IMR-90 (cell line): ENCODE measurements around the gene KCTD12. TPM values are rescaled to one million over a fixed set of nuclear protein-coding genes. Genes with fewer than 3 reads are reported as not detected.

Experiments used
- ATAC-seq: fragments of 200-7000 bp; cut with Tn5 transposase; 2 replicates; pipeline ENCODE4 v1.9.1; 2020; ENCODE audit warnings: low read depth, mild to moderate bottlenecking, moderate library complexity
- BruUV-seq: library from RNA; stranded (reverse); fragments of 400-500 nt; replicated peaks from 2 replicates; lab custom pipeline; 2021; lab: Mats Ljungman, UMichigan
- CTCF ChIA-PET: fragments of 300-600 bp; formaldehyde crosslinking; extraction: SDS; loops from one replicate; lab custom pipeline; 2021; ENCODE audit warnings: antibody characterized with exemption; lab: Yijun Ruan, JAX
- POLR2A ChIA-PET: fragments of 300-600 bp; sonication (Branson Sonifier 250); formaldehyde crosslinking; loops from one replicate; lab custom pipeline; 2022; ENCODE audit warnings: antibody characterized with exemption; ENCODE audit not compliant: unreplicated experiment; lab: Charles Lee
- DNase-seq: peaks from one replicate; pipeline ENCODE4 v3.0.0; 2013
- H2AFZ ChIP-seq: replicated peaks from 2 replicates; pipeline ENCODE3; 2013; ENCODE audit warnings: low read length, mild to moderate bottlenecking; ENCODE audit not compliant: poor library complexity
- H2AK5ac ChIP-seq: 2 replicates; pipeline ENCODE4 v1.6.1; 2013; ENCODE audit warnings: low read depth, low read length, inconsistent platforms
- H2AK9ac ChIP-seq: replicated peaks from 2 replicates; pipeline ENCODE3; 2013; ENCODE audit warnings: mild to moderate bottlenecking, low read depth, low read length, moderate library complexity; ENCODE audit not compliant: poor library complexity
- H2BK120ac ChIP-seq: 2 replicates; pipeline ENCODE4 v1.6.1; 2013; ENCODE audit warnings: low read depth, low read length, inconsistent platforms
- H2BK15ac ChIP-seq: 3 replicates; pipeline ENCODE4 v1.6.1; 2013; ENCODE audit warnings: low read depth, low read length, inconsistent platforms
- H2BK20ac ChIP-seq: 2 replicates; pipeline ENCODE4 v1.6.1; 2013; ENCODE audit warnings: low read depth, mild to moderate bottlenecking, inconsistent platforms, low read length, moderate library complexity
- H2BK5ac ChIP-seq: 2 replicates; pipeline ENCODE4 v1.6.1; 2013; ENCODE audit warnings: mild to moderate bottlenecking, low read depth, low read length, inconsistent platforms; ENCODE audit not compliant: poor library complexity, severe bottlenecking
- H3K14ac ChIP-seq: replicated peaks from 2 replicates; pipeline ENCODE4 v1.6.1; 2013; ENCODE audit warnings: low read depth, low read length, inconsistent platforms
- H3K18ac ChIP-seq: 2 replicates; pipeline ENCODE4 v1.6.1; 2013; ENCODE audit warnings: low read depth, low read length, control low read depth
- H3K23ac ChIP-seq: 2 replicates; pipeline ENCODE4 v1.6.1; 2013; ENCODE audit warnings: low read depth, low read length, inconsistent platforms
- H3K27ac ChIP-seq: 2 replicates; pipeline ENCODE4 v1.5.1; 2013; ENCODE audit warnings: mild to moderate bottlenecking, control low read depth, low read length; ENCODE audit not compliant: insufficient read depth
- H3K27me3 ChIP-seq: 2 replicates; pipeline ENCODE4 v1.6.1; 2013; ENCODE audit warnings: low read length; ENCODE audit not compliant: control insufficient read depth, insufficient read depth
- H3K36me3 ChIP-seq: 2 replicates; pipeline ENCODE4 v1.6.1; 2013; ENCODE audit warnings: low read length, mixed read lengths; ENCODE audit not compliant: control insufficient read depth, insufficient read depth
- H3K4ac ChIP-seq: 2 replicates; pipeline ENCODE4 v1.6.1; 2013; ENCODE audit warnings: low read depth, low read length, inconsistent platforms
- H3K4me1 ChIP-seq: 2 replicates; pipeline ENCODE4 v1.6.1; 2013; ENCODE audit warnings: low read length, mixed read lengths; ENCODE audit not compliant: control insufficient read depth, insufficient read depth
- H3K4me2 ChIP-seq: 2 replicates; pipeline ENCODE4 v1.6.1; 2013; ENCODE audit warnings: low read depth, mild to moderate bottlenecking, control low read depth, low read length, moderate library complexity
- H3K4me3 ChIP-seq: 2 replicates; pipeline ENCODE4 v1.5.1; 2013; ENCODE audit warnings: low read depth, mild to moderate bottlenecking, control low read depth, low read length, moderate library complexity; ENCODE audit not compliant: insufficient read depth
- H3K56ac ChIP-seq: 2 replicates; pipeline ENCODE4 v1.6.1; 2013; ENCODE audit warnings: low read length, inconsistent platforms; ENCODE audit not compliant: insufficient read depth; ENCODE audit errors: extremely low read depth
- H3K79me1 ChIP-seq, 2 experiments: 2 replicates each; pipeline ENCODE4 v1.6.1; 2013; ENCODE audit warnings: low read length in 2 of 2, inconsistent platforms in 1 of 2, low read depth in 1 of 2
- H3K9ac ChIP-seq: 2 replicates; pipeline ENCODE4 v1.6.1; 2013; ENCODE audit warnings: low read depth, low read length, control low read depth
- H3K9me1 ChIP-seq: 2 replicates; pipeline ENCODE4 v1.6.1; 2013; ENCODE audit warnings: low read length, inconsistent platforms; ENCODE audit not compliant: insufficient read depth
- H3K9me3 ChIP-seq: 2 replicates; pipeline ENCODE4 v1.6.1; 2013; ENCODE audit warnings: low read length; ENCODE audit not compliant: control insufficient read depth, insufficient read depth
- H4K20me1 ChIP-seq: 2 replicates; pipeline ENCODE4 v1.6.1; 2013; ENCODE audit warnings: low read length, inconsistent platforms; ENCODE audit not compliant: insufficient read depth
- H4K5ac ChIP-seq: 2 replicates; pipeline ENCODE4 v1.6.1; 2013; ENCODE audit warnings: mild to moderate bottlenecking, low read depth, low read length, control low read depth
- H4K8ac ChIP-seq, 2 experiments: 2 replicates each; pipeline ENCODE4 v1.6.1; 2013; ENCODE audit warnings: low read depth in 2 of 2, low read length in 2 of 2, control low read depth in 1 of 2, inconsistent platforms in 1 of 2
- H4K91ac ChIP-seq: 2 replicates; pipeline ENCODE4 v1.6.1; 2013; ENCODE audit warnings: low read depth, low read length, inconsistent platforms; ENCODE audit not compliant: insufficient read depth
- CEBPB ChIP-seq: IDR thresholded peaks from 2 replicates; pipeline ENCODE4 v1.6.1; 2012; ENCODE audit warnings: low read depth, low read length, improper control_type of control experiment
- FOS ChIP-seq: fragments of 150-350 bp; IDR thresholded peaks from 2 replicates; pipeline ENCODE4 v1.6.1; 2016; ENCODE audit warnings: low read depth, low read length
- MAFK ChIP-seq: IDR thresholded peaks from 2 replicates; pipeline ENCODE4 v1.6.1; 2012; ENCODE audit warnings: low read depth, low read length, improper control_type of control experiment
- MXI1 ChIP-seq: IDR thresholded peaks from 2 replicates; pipeline ENCODE4 v1.6.1; 2012; ENCODE audit warnings: low read depth, mild to moderate bottlenecking, low read length, moderate library complexity, borderline replicate concordance
- NFE2L2 ChIP-seq: fragments of 150-350 bp; IDR thresholded peaks from 2 replicates; pipeline ENCODE4 v1.6.1; 2016; ENCODE audit warnings: low read depth, mild to moderate bottlenecking, low read length
- RAD21 ChIP-seq: IDR thresholded peaks from 2 replicates; pipeline ENCODE4 v1.6.1; 2012; ENCODE audit warnings: low read length, improper control_type of control experiment
- dilution Hi-C: fragments of 300-500 bp; cut with HindIII; formaldehyde crosslinking; loops from one replicate; pipeline ENCODE4 v1.14.3; 2018; ENCODE audit warnings: low sequenced_read_pairs; ENCODE audit not compliant: unreplicated experiment
- in situ Hi-C: fragments of 300-500 bp; cut with MboI; formaldehyde crosslinking; loops from 3 replicates; pipeline ENCODE4 v1.14.3; 2019; ENCODE audit warnings: low sequenced_read_pairs, inconsistent platforms, mixed read lengths
- intact Hi-C: fragments of 100-400 bp; cut with micrococcal nuclease; formaldehyde crosslinking; loops from 2 replicates; pipeline ENCODE4 v1.10.0; 2022
- polyA plus RNA-seq, 3 experiments: library from polyadenylated mRNA; depleted of rRNA; stranded (reverse); fragments of >200 nt; gene quantifications; 2 replicates each; pipeline ENCODE4 v1.2.3, GENCODE V29; 2012; ENCODE audit warnings: low replicate concordance in 1 of 3
- total RNA-seq: library from RNA; depleted of rRNA; stranded (reverse); fragments of >200 nt; gene quantifications from 2 replicates; pipeline ENCODE4 v1.2.3, GENCODE V29; 2012
- TF ChIP-seq, protein P1 (sequence below): fragments of 150-350 bp; IDR thresholded peaks from 2 replicates; pipeline ENCODE4 v1.6.1; 2016; ENCODE audit warnings: low read depth, mild to moderate bottlenecking, low read length, moderate library complexity, borderline replicate concordance

Gene KCTD12
- total and polyA plus RNA-seq, 2 of the 4 experiments (the other 2 are of a cell fraction) = 1.8 to 1.9 TPM

DNA sequence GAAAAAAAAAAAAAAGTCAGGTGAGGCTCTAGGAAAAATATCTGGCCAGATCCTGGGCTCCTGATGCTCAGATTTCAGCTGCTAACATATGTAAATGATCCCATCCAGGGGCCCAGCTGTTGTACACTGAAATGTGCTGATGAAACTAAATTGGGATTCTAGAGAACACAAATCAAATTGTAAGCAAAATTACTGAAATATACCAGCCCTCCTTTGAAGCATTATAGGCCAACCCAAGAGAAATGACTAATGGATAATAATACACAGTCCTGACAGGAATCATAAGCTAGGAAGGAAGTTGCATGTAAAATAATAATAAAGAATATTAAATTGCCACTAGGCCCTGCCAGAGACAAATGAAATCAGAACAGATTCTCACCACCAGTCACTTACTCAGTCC lies 17.8 kb downstream of the KCTD12 start:
- H3K4ac ChIP-seq = no peak overlapping the region
- no peak overlapping the region for H4K5ac ChIP-seq
- H4K8ac ChIP-seq = no peak overlapping the region
- in situ Hi-C loops = no loop called here
- H3K23ac ChIP-seq = no peak overlapping the region
- H3K4me3 ChIP-seq = no peak overlapping the region
- no peak overlapping the region for H2AK5ac ChIP-seq
- H3K9ac ChIP-seq = no peak overlapping the region
- H3K79me1 ChIP-seq = no peaks in the 10 kb centered on the region
- H4K91ac ChIP-seq = no peak overlapping the region
- no peaks in the 10 kb centered on the region for H3K36me3 ChIP-seq
- H2AFZ ChIP-seq = no peak overlapping the region
- no peak overlapping the region for H3K27ac ChIP-seq
- no peaks in the 10 kb centered on the region; the same call in 1 of the 2 replicates for H3K27me3 ChIP-seq
- no peak overlapping the region for H2BK15ac ChIP-seq
- H2BK5ac ChIP-seq = no peak overlapping the region
- no peak overlapping the region for H2AK9ac ChIP-seq
- no TSS peak for BruUV-seq
- H3K4me1 ChIP-seq = no peaks in the 10 kb centered on the region
- H3K9me3 ChIP-seq = no peaks in the 10 kb centered on the region
- no peak overlapping the region for H2BK120ac ChIP-seq
- no peaks in the 10 kb centered on the region for H3K9me1 ChIP-seq
- no peaks in the 10 kb centered on the region for H4K20me1 ChIP-seq
- TF ChIP-seq MXI1 (no peak), NFE2L2 (no peak), MAFK (no peak), FOS (no peak), RAD21 (no peak), CEBPB (no peak)
- TF ChIP-seq, protein P1, sequence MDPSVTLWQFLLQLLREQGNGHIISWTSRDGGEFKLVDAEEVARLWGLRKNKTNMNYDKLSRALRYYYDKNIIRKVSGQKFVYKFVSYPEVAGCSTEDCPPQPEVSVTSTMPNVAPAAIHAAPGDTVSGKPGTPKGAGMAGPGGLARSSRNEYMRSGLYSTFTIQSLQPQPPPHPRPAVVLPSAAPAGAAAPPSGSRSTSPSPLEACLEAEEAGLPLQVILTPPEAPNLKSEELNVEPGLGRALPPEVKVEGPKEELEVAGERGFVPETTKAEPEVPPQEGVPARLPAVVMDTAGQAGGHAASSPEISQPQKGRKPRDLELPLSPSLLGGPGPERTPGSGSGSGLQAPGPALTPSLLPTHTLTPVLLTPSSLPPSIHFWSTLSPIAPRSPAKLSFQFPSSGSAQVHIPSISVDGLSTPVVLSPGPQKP = no peak
- no peak overlapping the region for H2BK20ac ChIP-seq
- POLR2A ChIA-PET = no interaction called here
- ATAC-seq (no peak), DNase-seq (no peak)
- H3K18ac ChIP-seq = no peak overlapping the region
- no peak overlapping the region for H3K4me2 ChIP-seq
- no peak overlapping the region for H3K14ac ChIP-seq
- intact Hi-C loops = no loop called here
- no peak overlapping the region for H3K56ac ChIP-seq
- dilution Hi-C loops = no loop called here
- CTCF ChIA-PET = no interaction called here
